ENCODE results near the gene WIPF2.

GRCh38 chr17:40176754-40177110 lies 42.4 kb upstream of the WIPF2 start:
- no peak for TF ChIP-seq POLR2AphosphoS5 (IDR thresholded peaks at IDR 0.05)
- TF ChIP-seq CTCF (IDR thresholded peaks at IDR 0.05): no peak
